HCT116 (cell line): ENCODE measurements around the gene GRIPAP1. TPM values are rescaled to one million over a fixed set of nuclear protein-coding genes. Genes with fewer than 3 reads are reported as not detected.

Experiments
- ATAC-seq: fragments of 200-7000 bp; cut with Tn5 transposase; 2 replicates; pipeline ENCODE4 v1.9.1; 2020; ENCODE audit warnings: mild to moderate bottlenecking, moderate library complexity
- BruUV-seq: library from RNA; stranded (reverse); fragments of 400-500 nt; replicated peaks from 2 replicates; lab custom pipeline; 2021; lab: Mats Ljungman, UMichigan
- CTCF ChIA-PET: fragments of 300-600 bp; sonication (Branson Sonifier 250); formaldehyde crosslinking; loops from one replicate; lab custom pipeline; 2021; ENCODE audit warnings: antibody characterized with exemption; lab: Charles Lee
- POLR2A ChIA-PET: fragments of 300-600, 350-600 bp; sonication (Branson Sonifier 250); formaldehyde crosslinking; loops from one replicate; lab custom pipeline; 2021; ENCODE audit warnings: antibody characterized with exemption; lab: Charles Lee
- RAD21 ChIA-PET, 2 experiments: fragments of 300-600 bp; sonication (Branson Sonifier 250); formaldehyde crosslinking; loops; one replicate each; lab custom pipeline; 2023; ENCODE audit warnings: low total read pairs in 2 of 2; ENCODE audit not compliant: uncharacterized antibody in 2 of 2, unreplicated experiment in 2 of 2, low non-redundant PET in 1 of 2; lab: Charles Lee
- DNase-seq: peaks from one replicate; pipeline ENCODE4 v3.0.0-alpha.2; 2010; ENCODE audit warnings: low read depth, low spot score
- H2AFZ ChIP-seq: fragments of 200-600 bp; shearing (Covaris generic), sonication (generic); 2 replicates; pipeline ENCODE4 v1.6.1; 2017; ENCODE audit warnings: low read depth, mixed run types, mixed read lengths, antibody characterized with exemption, low read length; ENCODE audit not compliant: poor library complexity, severe bottlenecking
- H3K27ac ChIP-seq: 2 replicates; pipeline ENCODE4 v1.5.1; 2012; ENCODE audit warnings: low read depth, low read length
- H3K27me3 ChIP-seq: fragments of 200-600 bp; sonication (generic); 2 replicates; pipeline ENCODE4 v1.6.1; 2016; ENCODE audit warnings: mixed run types, low read length, mixed read lengths; ENCODE audit not compliant: insufficient read depth
- H3K36me3 ChIP-seq, 2 experiments: fragments of 200-500 bp in 1 of 2; fragments of 200-600 bp in 1 of 2; sonication (Bioruptor generic) in 1 of 2; sonication (generic) in 1 of 2; 2 replicates each; pipeline versions ENCODE4 v1.5.1 to v1.6.1; 2014 to 2016; ENCODE audit warnings: low read length in 2 of 2, inconsistent platforms in 1 of 2, mixed read lengths in 1 of 2, mixed run types in 1 of 2; ENCODE audit not compliant: insufficient read depth in 2 of 2, control insufficient read depth in 1 of 2
- H3K4me1 ChIP-seq, 2 experiments: fragments of 200-600 bp in 1 of 2; sonication (generic) in 1 of 2; 2 replicates each; pipeline versions ENCODE4 v1.5.1 to v1.6.1; 2012 to 2017; ENCODE audit warnings: low read length in 2 of 2, inconsistent platforms in 1 of 2, mild to moderate bottlenecking in 1 of 2, mixed read lengths in 1 of 2, mixed run types in 1 of 2, moderate library complexity in 1 of 2; ENCODE audit not compliant: insufficient read depth in 2 of 2, control insufficient read depth in 1 of 2
- H3K4me2 ChIP-seq: fragments of 200-600 bp; sonication (generic); 2 replicates; pipeline ENCODE4 v1.6.1; 2017; ENCODE audit warnings: mixed run types, low read length, mixed read lengths
- H3K4me3 ChIP-seq, 2 experiments: fragments of 200-600 bp in 1 of 2; sonication (generic) in 1 of 2; replicated peaks in 1 of 2; 2 replicates each; pipeline ENCODE4 v1.5.1; 2011 to 2016; ENCODE audit warnings: low read length in 2 of 2, control low read depth in 1 of 2, low read depth in 1 of 2, mild to moderate bottlenecking in 1 of 2, mixed read lengths in 1 of 2, mixed run types in 1 of 2
- H3K79me2 ChIP-seq: fragments of 200-600 bp; sonication (generic); 2 replicates; pipeline ENCODE4 v1.6.1; 2017; ENCODE audit warnings: mild to moderate bottlenecking, mixed run types, low read length, moderate library complexity, mixed read lengths; ENCODE audit not compliant: insufficient read depth
- H3K9ac ChIP-seq: fragments of 200-600 bp; sonication (generic); 2 replicates; pipeline ENCODE4 v1.6.1; 2016; ENCODE audit warnings: low read length, mixed read lengths
- H3K9me2 ChIP-seq: fragments of 200-600 bp; sonication (generic), shearing (Covaris generic); 2 replicates; pipeline ENCODE4 v1.6.1; 2017; ENCODE audit warnings: mixed run types, mild to moderate bottlenecking, moderate library complexity; ENCODE audit not compliant: insufficient read depth
- H3K9me3 ChIP-seq, 2 experiments: fragments of 200-500 bp in 1 of 2; fragments of 200-600 bp in 1 of 2; sonication (Bioruptor generic) in 1 of 2; sonication (generic) in 1 of 2; 2 replicates each; pipeline ENCODE4 v1.6.1; 2014 to 2017; ENCODE audit warnings: low read length in 2 of 2, mixed read lengths in 2 of 2, inconsistent platforms in 1 of 2, low read depth in 1 of 2, mild to moderate bottlenecking in 1 of 2, mixed run types in 1 of 2, moderate library complexity in 1 of 2; ENCODE audit not compliant: control insufficient read depth in 1 of 2, insufficient read depth in 1 of 2
- H4K20me1 ChIP-seq: fragments of 200-600 bp; sonication (generic), shearing (Covaris generic); 2 replicates; pipeline ENCODE4 v1.6.1; 2017; ENCODE audit warnings: mixed run types, mild to moderate bottlenecking, moderate library complexity; ENCODE audit not compliant: insufficient read depth
- ATF3 ChIP-seq: IDR thresholded peaks from 2 replicates; pipeline ENCODE4 v1.6.1; 2012
- CBX3 ChIP-seq: IDR thresholded peaks from 2 replicates; pipeline ENCODE4 v1.6.1; 2012; ENCODE audit warnings: low read depth
- CTCF ChIP-seq, 3 experiments: fragments of 200-600 bp in 1 of 3; sonication (generic) in 1 of 3; IDR thresholded peaks in 2 of 3; conservative IDR thresholded peaks in 1 of 3; 2 replicates each; pipeline ENCODE4 v1.5.1; 2012 to 2017; ENCODE audit warnings: low read depth in 2 of 3, low read length in 2 of 3, antibody characterized with exemption in 1 of 3, borderline replicate concordance in 1 of 3, control low read depth in 1 of 3, mild to moderate bottlenecking in 1 of 3, mixed read lengths in 1 of 3, mixed run types in 1 of 3, moderate library complexity in 1 of 3; ENCODE audit not compliant: insufficient read depth in 1 of 3
- EGR1 ChIP-seq: IDR thresholded peaks from 2 replicates; pipeline ENCODE4 v1.6.1; 2012; ENCODE audit warnings: low read depth
- FOSL1 ChIP-seq: IDR thresholded peaks from 2 replicates; pipeline ENCODE4 v1.6.1; 2012; ENCODE audit warnings: low read depth
- RAD21 ChIP-seq: IDR thresholded peaks from 2 replicates; pipeline ENCODE4 v1.6.1; 2012; ENCODE audit warnings: low read depth, mild to moderate bottlenecking
- SP1 ChIP-seq: IDR thresholded peaks from 2 replicates; pipeline ENCODE4 v1.6.1; 2012; ENCODE audit warnings: low read depth
- SRF ChIP-seq: IDR thresholded peaks from 2 replicates; pipeline ENCODE4 v1.6.1; 2012; ENCODE audit warnings: low read depth
- YY1 ChIP-seq: IDR thresholded peaks from 2 replicates; pipeline ENCODE4 v1.6.1; 2011; ENCODE audit warnings: low read length, low read depth, moderate library complexity, mild to moderate bottlenecking; ENCODE audit not compliant: insufficient replicate concordance; ENCODE audit errors: extremely low read depth
- ZBTB33 ChIP-seq: IDR thresholded peaks from 2 replicates; pipeline ENCODE4 v1.6.1; 2011; ENCODE audit warnings: mild to moderate bottlenecking, low read length, moderate library complexity; ENCODE audit not compliant: insufficient replicate concordance; ENCODE audit errors: extremely low read depth
- ZNF274 ChIP-seq: fragments of 200-500 bp; sonication (Bioruptor generic); IDR thresholded peaks from 2 replicates; pipeline ENCODE4 v1.6.1; 2014; ENCODE audit warnings: mild to moderate bottlenecking, low read depth, low read length, inconsistent platforms
- intact Hi-C: fragments of 100-400 bp; cut with micrococcal nuclease; formaldehyde crosslinking; loops from 2 replicates; pipeline ENCODE4 v1.10.0; 2022
- total RNA-seq: library from RNA; stranded (reverse); gene quantifications from one replicate; pipeline ENCODE4 v1.2.1, GENCODE V29; 2021; ENCODE audit not compliant: unreplicated experiment

Gene GRIPAP1
- total RNA-seq, 1 experiment from 2014 or later, result 39.4 TPM

GRCh38 chrX:48992341-48992740, 9.7 kb downstream of the GRIPAP1 start:
- H3K9me3 ChIP-seq, result no peaks in the 10 kb centered on the region
- TF ChIP-seq ZNF274 (no peak), ZBTB33 (no peak), YY1 (no peak), SP1 (no peak), ATF3 (no peak), FOSL1 (no peak), EGR1 (no peak), RAD21 (no peak), CTCF (IDR thresholded peaks at IDR 0.05 in 2 of 3, conservative IDR thresholded peaks at IDR 0.05 in 1 of 3; ENCODE audit: borderline replicate concordance in 1 of 3, insufficient read depth in 1 of 3, low read depth in 2 of 3, low read length in 2 of 3) (no peak), SRF (no peak), CBX3 (no peak)
- TF ChIP-seq, all 23 proteins: peak for 0
- Histone ChIP-seq H3K9ac (no peak overlapping the region), H3K9me2 (no peaks in the 10 kb centered on the region), H3K27ac (no peak overlapping the region), H2AFZ (no peak overlapping the region), H4K20me1 (no peaks in the 10 kb centered on the region), H3K4me2 (no peak overlapping the region), H3K79me2 (no peaks in the 10 kb centered on the region), H3K4me3 (no peak overlapping the region), H3K27me3 (no peaks in the 10 kb centered on the region), H3K36me3 (no peaks in the 10 kb centered on the region; a peak in 1 of 4 replicates), H3K4me1 (no peaks in the 10 kb centered on the region)
- ATAC-seq (no peak), DNase-seq (no peak)
- POLR2A ChIA-PET, result no interaction called here
- CTCF ChIA-PET, result no interaction called here
- intact Hi-C loops, result no loop called here
- BruUV-seq, result no TSS peak
- RAD21 ChIA-PET, result no interaction called here
